Measurements from ENCODE around the gene TMEM95. TPM values are rescaled to one million over a fixed set of nuclear protein-coding genes. Genes with fewer than 3 reads are reported as not detected.
"Not testable (repeated sequence)": the region's sequence is repeated elsewhere in the genome, so short reads cannot be mapped to it uniquely, and the experiment has no call there.

The TMEM95 gene
- total RNA-seq, 1 donor, result not detected

GRCh38 chr17:7332111-7332510, 22.8 kb upstream of the TMEM95 start:
- peaks cover 18% of the 10 kb centered on the region for H3K79me2 ChIP-seq (ENCODE audit: insufficient read depth, low read length)
- H3K36me3 ChIP-seq (ENCODE audit: insufficient read depth, low read length), result no peaks in the 10 kb centered on the region
- H2AFZ ChIP-seq (ENCODE audit: low read length), result no peak overlapping the region
- no peak overlapping the region for H3K27ac ChIP-seq (ENCODE audit: low read depth, low read length)
- TF ChIP-seq, protein P1, sequence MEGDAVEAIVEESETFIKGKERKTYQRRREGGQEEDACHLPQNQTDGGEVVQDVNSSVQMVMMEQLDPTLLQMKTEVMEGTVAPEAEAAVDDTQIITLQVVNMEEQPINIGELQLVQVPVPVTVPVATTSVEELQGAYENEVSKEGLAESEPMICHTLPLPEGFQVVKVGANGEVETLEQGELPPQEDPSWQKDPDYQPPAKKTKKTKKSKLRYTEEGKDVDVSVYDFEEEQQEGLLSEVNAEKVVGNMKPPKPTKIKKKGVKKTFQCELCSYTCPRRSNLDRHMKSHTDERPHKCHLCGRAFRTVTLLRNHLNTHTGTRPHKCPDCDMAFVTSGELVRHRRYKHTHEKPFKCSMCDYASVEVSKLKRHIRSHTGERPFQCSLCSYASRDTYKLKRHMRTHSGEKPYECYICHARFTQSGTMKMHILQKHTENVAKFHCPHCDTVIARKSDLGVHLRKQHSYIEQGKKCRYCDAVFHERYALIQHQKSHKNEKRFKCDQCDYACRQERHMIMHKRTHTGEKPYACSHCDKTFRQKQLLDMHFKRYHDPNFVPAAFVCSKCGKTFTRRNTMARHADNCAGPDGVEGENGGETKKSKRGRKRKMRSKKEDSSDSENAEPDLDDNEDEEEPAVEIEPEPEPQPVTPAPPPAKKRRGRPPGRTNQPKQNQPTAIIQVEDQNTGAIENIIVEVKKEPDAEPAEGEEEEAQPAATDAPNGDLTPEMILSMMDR (IDR thresholded peaks at IDR 0.05; ENCODE audit: extremely low read depth, low read depth, low read length), result no peak
- DNase-seq (ENCODE audit: insufficient read length, low spot score, missing footprints), result no peak
- H3K4me1 ChIP-seq (ENCODE audit: insufficient read depth, low read length), result peaks cover 12% of the 10 kb centered on the region
- peaks cover 23% of the 10 kb centered on the region for H3K27me3 ChIP-seq (ENCODE audit: insufficient read depth, low read length)
- H4K20me1 ChIP-seq (ENCODE audit: insufficient read depth, low read length), result peaks cover 3% of the 10 kb centered on the region
- no peak overlapping the region for H3K4me3 ChIP-seq (ENCODE audit: insufficient read depth, low read length)
- H3K4me2 ChIP-seq (ENCODE audit: insufficient read depth, low read length), result no peak overlapping the region
- H3K9me3 ChIP-seq (ENCODE audit: low read depth, low read length), result no peaks in the 10 kb centered on the region

GRCh38 chr17:7332600-7333069, 22.3 kb upstream of the TMEM95 start:
- H3K27me3 ChIP-seq (ENCODE audit: insufficient read depth, low read length), result peaks cover 26% of the 10 kb centered on the region
- not testable (repeated sequence) for H3K27ac ChIP-seq (ENCODE audit: low read depth, low read length); H3K4me2 ChIP-seq (ENCODE audit: insufficient read depth, low read length); H2AFZ ChIP-seq (ENCODE audit: low read length); H3K4me3 ChIP-seq (ENCODE audit: insufficient read depth, low read length); H3K9me3 ChIP-seq (ENCODE audit: low read depth, low read length); DNase-seq (ENCODE audit: insufficient read length, low spot score, missing footprints); H4K20me1 ChIP-seq (ENCODE audit: insufficient read depth, low read length); H3K36me3 ChIP-seq (ENCODE audit: insufficient read depth, low read length)
- H3K79me2 ChIP-seq (ENCODE audit: insufficient read depth, low read length), result peaks cover 13% of the 10 kb centered on the region
- H3K4me1 ChIP-seq (ENCODE audit: insufficient read depth, low read length), result peaks cover 12% of the 10 kb centered on the region

DNA sequence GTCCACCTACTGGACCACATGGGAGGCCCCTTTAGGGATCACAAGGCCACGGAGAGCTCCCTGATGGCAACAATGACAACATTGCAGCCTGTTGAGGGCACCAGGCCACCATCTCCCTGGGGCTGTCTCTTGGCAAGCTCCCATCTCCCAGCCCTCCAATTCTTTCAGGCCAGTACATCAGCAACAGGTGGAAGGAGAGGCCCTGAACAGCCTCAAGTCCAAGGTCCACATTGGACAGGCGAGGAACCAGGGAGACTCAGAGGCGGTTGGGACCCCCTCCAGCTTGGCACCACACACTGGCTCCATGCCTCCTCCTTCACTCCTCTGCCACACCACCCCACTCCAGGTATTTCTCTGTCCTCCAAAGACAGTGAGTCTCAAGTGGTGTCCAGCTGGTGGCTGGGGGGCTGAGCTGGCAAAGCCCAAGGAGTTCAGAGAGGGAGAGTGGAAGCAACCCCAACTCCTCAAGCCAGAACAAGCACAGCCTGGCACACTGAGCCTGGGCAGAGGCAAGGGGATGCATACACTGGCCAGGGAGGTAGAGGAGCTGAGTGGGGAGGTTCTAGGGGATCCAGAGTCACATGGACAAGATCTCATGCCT, 19.9 kb upstream of the TMEM95 start:
- Histone ChIP-seq H3K4me2 (ENCODE audit: insufficient read depth, low read length) (no peak overlapping the region), H3K4me3 (ENCODE audit: insufficient read depth, low read length) (no peak overlapping the region), H3K4me1 (ENCODE audit: insufficient read depth, low read length) (peaks cover 3% of the 10 kb centered on the region), H3K27me3 (ENCODE audit: insufficient read depth, low read length) (peaks cover 26% of the 10 kb centered on the region), H4K20me1 (ENCODE audit: insufficient read depth, low read length) (no peaks in the 10 kb centered on the region), H2AFZ (ENCODE audit: low read length) (no peak overlapping the region), H3K36me3 (ENCODE audit: insufficient read depth, low read length) (no peaks in the 10 kb centered on the region), H3K27ac (ENCODE audit: low read depth, low read length) (no peak overlapping the region), H3K79me2 (ENCODE audit: insufficient read depth, low read length) (no peaks in the 10 kb centered on the region), H3K9me3 (ENCODE audit: low read depth, low read length) (no peaks in the 10 kb centered on the region)
- DNase-seq (ENCODE audit: insufficient read length, low spot score, missing footprints), result no peak
- TF ChIP-seq, protein P1 (IDR thresholded peaks at IDR 0.05; ENCODE audit: extremely low read depth, low read depth, low read length), result no peak

- H3K4me3 ChIP-seq (ENCODE audit: insufficient read depth, low read length); DNase-seq (ENCODE audit: insufficient read length, low spot score, missing footprints); H2AFZ ChIP-seq (ENCODE audit: low read length): not testable (repeated sequence)
Observed at GRCh38 chr17:7335765-7336164, 19.2 kb upstream of the TMEM95 start.

More at GRCh38 chr17:7335765-7336164, 19.2 kb upstream of the TMEM95 start:
- H3K27ac ChIP-seq (ENCODE audit: low read depth, low read length); H3K4me2 ChIP-seq (ENCODE audit: insufficient read depth, low read length); H3K36me3 ChIP-seq (ENCODE audit: insufficient read depth, low read length); H3K9me3 ChIP-seq (ENCODE audit: low read depth, low read length); H3K79me2 ChIP-seq (ENCODE audit: insufficient read depth, low read length); H4K20me1 ChIP-seq (ENCODE audit: insufficient read depth, low read length); H3K4me1 ChIP-seq (ENCODE audit: insufficient read depth, low read length): not testable (repeated sequence)
- peaks cover 26% of the 10 kb centered on the region for H3K27me3 ChIP-seq (ENCODE audit: insufficient read depth, low read length)
